Measurements from ENCODE around the gene PDZD2.

- no peak for TF ChIP-seq YY1 (IDR thresholded peaks at IDR 0.05; ENCODE audit: insufficient read depth, insufficient read length)
- no peak for TF ChIP-seq SUZ12 (IDR thresholded peaks at IDR 0.05; ENCODE audit: extremely low read depth, insufficient read depth, insufficient read length)
Measured at GRCh38 chr5:31952067-31952466, 313.1 kb downstream of the PDZD2 start.

Data from NT2/D1 (cell line).